GM12872 (cell line): Measurements from ENCODE around the gene CD7.

Source experiments
- CTCF ChIP-seq: IDR thresholded peaks from 3 replicates; pipeline ENCODE4 v1.5.1; 2011; ENCODE audit warnings: low read depth, mild to moderate bottlenecking, low read length, moderate library complexity; ENCODE audit not compliant: insufficient read depth

CD7 gene

GRCh38 chr17:82302568-82302963 lies 14.8 kb downstream of the CD7 start:
- TF ChIP-seq CTCF = no peak

GRCh38 chr17:82301916-82302567 lies 15.4 kb downstream of the CD7 start:
- no peak for TF ChIP-seq CTCF

- no peak for TF ChIP-seq CTCF
Observed at GRCh38 chr17:82301300-82301915, 16.0 kb downstream of the CD7 start.

- TF ChIP-seq CTCF = peak; percentile 78
Observed at GRCh38 chr17:82300707-82301270, 16.6 kb downstream of the CD7 start.

GRCh38 chr17:82300228-82300627 lies 17.2 kb downstream of the CD7 start:
- no peak for TF ChIP-seq CTCF

GRCh38 chr17:82299452-82299851 lies 18.0 kb downstream of the CD7 start:
- no peak for TF ChIP-seq CTCF

GRCh38 chr17:82298538-82299421 lies 18.6 kb downstream of the CD7 start:
- no peak for TF ChIP-seq CTCF
